Glomerular endothelial cell (primary cell): Measurements from ENCODE around the gene FKBP1B. TPM values are rescaled to one million over a fixed set of nuclear protein-coding genes. Genes with fewer than 3 reads are reported as not detected.
"Not testable (repeated sequence)": the region's sequence is repeated elsewhere in the genome, so short reads cannot be mapped to it uniquely, and the experiment has no call there.

Source experiments
- DNase-seq: peaks from one replicate; pipeline ENCODE4 v3.0.0-alpha.2; 2011; ENCODE audit warnings: low read depth, low spot score; ENCODE audit errors: extremely low read depth
- total RNA-seq: library from RNA; depleted of rRNA; stranded (reverse); fragments of >200 nt; gene quantifications from 2 replicates; pipeline ENCODE4 v1.2.3, GENCODE V29; 2015

The FKBP1B gene
- total RNA-seq, 1 donor from 2014 or later: 14.9 TPM

- DNase-seq: no peak
These were observed 27.1 kb upstream of the FKBP1B start for GRCh38 chr2:24022324-24022974.

- DNase-seq: no peak
These were observed 26.5 kb upstream of the FKBP1B start for GRCh38 chr2:24022975-24023575.

GRCh38 chr2:24024018-24024417 lies 25.5 kb upstream of the FKBP1B start:
- DNase-seq: no peak

- DNase-seq: no peak
These were observed 24.4 kb upstream of the FKBP1B start for GRCh38 chr2:24024996-24025663.

- DNase-seq: no peak
These were observed 23.3 kb upstream of the FKBP1B start for GRCh38 chr2:24026233-24026632.

GRCh38 chr2:24038786-24039499 lies 10.6 kb upstream of the FKBP1B start:
- no peak for DNase-seq

- DNase-seq: no peak
These were observed 9.0 kb upstream of the FKBP1B start for GRCh38 chr2:24040511-24040910.

GRCh38 chr2:24043133-24043532 lies 6.4 kb upstream of the FKBP1B start:
- DNase-seq: not testable (repeated sequence)

GRCh38 chr2:24045511-24046508 lies 3.7 kb upstream of the FKBP1B start:
- DNase-seq: no peak

- no peak for DNase-seq
These were observed 3.0 kb upstream of the FKBP1B start for GRCh38 chr2:24046599-24046929.

- DNase-seq: peak; percentile 93
These were observed 2.4 kb upstream of the FKBP1B start, which contains the start of gene WDCP for GRCh38 chr2:24046930-24047702. Gene WDCP, minus strand, starts transcription at chr2:24047391. Its CDS starts 7,897 bp downstream, at chr2:24039494.

- no peak for DNase-seq
These were observed 1.9 kb upstream of the FKBP1B start for GRCh38 chr2:24047703-24048033.

GRCh38 chr2:24048769-24049484 lies 614 bp upstream of the FKBP1B start:
- DNase-seq: no peak

GRCh38 chr2:24050041-24050979 lies 769 bp downstream of the FKBP1B start:
- no peak for DNase-seq

- no peak for DNase-seq
These were observed 2.3 kb downstream of the FKBP1B start for GRCh38 chr2:24051833-24052232.

- DNase-seq: no peak
These were observed 3.4 kb downstream of the FKBP1B start for GRCh38 chr2:24052951-24053350.

GRCh38 chr2:24054366-24055010 lies 4.9 kb downstream of the FKBP1B start:
- DNase-seq: no peak
